ENCODE results near the gene GABRA6. TPM values are rescaled to one million over a fixed set of nuclear protein-coding genes. Genes with fewer than 3 reads are reported as not detected.

The GABRA6 gene
- total RNA-seq, 2 donors from 2014 or later, result 6.1 TPM; not detected in 1

GRCh38 chr5:161687316-161687715 lies 1.8 kb downstream of the GABRA6 start:
- no peak for DNase-seq (ENCODE audit: low spot score)
- no peaks in the 10 kb centered on the region for H3K9me3 ChIP-seq
- intact Hi-C loops (cut with DNase I), result no loop called here
- no peaks in the 10 kb centered on the region for H3K4me1 ChIP-seq (replicated peaks)
- H3K4me3 ChIP-seq, result no peak overlapping the region
- H3K27me3 ChIP-seq (replicated peaks; ENCODE audit: insufficient read depth), result no peaks in the 10 kb centered on the region
- WGBS, result 27% methylated on average over 2 of the region's 2 CpGs
- H3K27ac ChIP-seq, result no peak overlapping the region
- H3K36me3 ChIP-seq, result no peaks in the 10 kb centered on the region
- TF ChIP-seq POLR2A (IDR thresholded peaks at IDR 0.05) (no peak), POLR2AphosphoS5 (IDR thresholded peaks at IDR 0.05) (no peak), CTCF (IDR thresholded peaks at IDR 0.05) (no peak)

- no peaks in the 10 kb centered on the region for H3K9me3 ChIP-seq
- no peak overlapping the region for H3K4me3 ChIP-seq
- H3K27ac ChIP-seq, result no peak overlapping the region
- no peak for DNase-seq (ENCODE audit: low spot score)
- intact Hi-C loops (cut with DNase I), result no loop called here
- H3K4me1 ChIP-seq (replicated peaks), result no peaks in the 10 kb centered on the region
- no peaks in the 10 kb centered on the region for H3K27me3 ChIP-seq (replicated peaks; ENCODE audit: insufficient read depth)
- 64% methylated on average over 7 of the region's 7 CpGs for WGBS
- no peaks in the 10 kb centered on the region for H3K36me3 ChIP-seq
- TF ChIP-seq POLR2A (IDR thresholded peaks at IDR 0.05), result no peak
- TF ChIP-seq CTCF (IDR thresholded peaks at IDR 0.05), result no peak
- no peak for TF ChIP-seq POLR2AphosphoS5 (IDR thresholded peaks at IDR 0.05)
Measured at GRCh38 chr5:161691911-161692310, 6.4 kb downstream of the GABRA6 start.

GRCh38 chr5:161697001-161697400 lies 11.5 kb downstream of the GABRA6 start:
- Histone ChIP-seq H3K36me3 (no peaks in the 10 kb centered on the region), H3K27me3 (replicated peaks; ENCODE audit: insufficient read depth) (no peaks in the 10 kb centered on the region), H3K4me1 (replicated peaks) (no peaks in the 10 kb centered on the region), H3K9me3 (no peaks in the 10 kb centered on the region), H3K27ac (no peak overlapping the region), H3K4me3 (no peak overlapping the region)
- TF ChIP-seq CTCF (IDR thresholded peaks at IDR 0.05) (no peak), POLR2AphosphoS5 (IDR thresholded peaks at IDR 0.05) (no peak), POLR2A (IDR thresholded peaks at IDR 0.05) (no peak)
- 65% methylated on average over 4 of the region's 4 CpGs for WGBS
- intact Hi-C loops (cut with DNase I), result no loop called here
- DNase-seq (ENCODE audit: low spot score), result no peak

- TF ChIP-seq POLR2AphosphoS5 (IDR thresholded peaks at IDR 0.05), result no peak
- TF ChIP-seq POLR2A (IDR thresholded peaks at IDR 0.05), result no peak
- TF ChIP-seq CTCF (IDR thresholded peaks at IDR 0.05), result no peak
- H3K27me3 ChIP-seq (replicated peaks; ENCODE audit: insufficient read depth), result no peaks in the 10 kb centered on the region
- H3K27ac ChIP-seq, result no peak overlapping the region
- intact Hi-C loops (cut with DNase I), result no loop called here
- H3K4me3 ChIP-seq, result no peak overlapping the region
- WGBS, result 44% methylated on average over 4 of the region's 4 CpGs
- no peaks in the 10 kb centered on the region for H3K36me3 ChIP-seq
- H3K4me1 ChIP-seq (replicated peaks), result no peaks in the 10 kb centered on the region
- no peaks in the 10 kb centered on the region for H3K9me3 ChIP-seq
- DNase-seq (ENCODE audit: low spot score), result no peak
Measured at GRCh38 chr5:161700065-161700464, 14.5 kb downstream of the GABRA6 start.

GRCh38 chr5:161703528-161703927 lies 18.0 kb downstream of the GABRA6 start:
- Histone ChIP-seq H3K4me1 (replicated peaks) (no peaks in the 10 kb centered on the region), H3K9me3 (no peaks in the 10 kb centered on the region), H3K27me3 (replicated peaks; ENCODE audit: insufficient read depth) (no peaks in the 10 kb centered on the region), H3K4me3 (no peak overlapping the region), H3K36me3 (no peaks in the 10 kb centered on the region), H3K27ac (no peak overlapping the region)
- 45% methylated on average over 2 of the region's 2 CpGs for whole genome bisulfite sequencing
- TF ChIP-seq CTCF (IDR thresholded peaks at IDR 0.05) (no peak), POLR2A (IDR thresholded peaks at IDR 0.05) (no peak), POLR2AphosphoS5 (IDR thresholded peaks at IDR 0.05) (no peak)
- DNase-seq (ENCODE audit: low spot score), result no peak
- intact Hi-C loops (cut with DNase I), result no loop called here
